ENCODE data around the gene HECTD1.
"Not testable (repeated sequence)": the region's sequence is repeated elsewhere in the genome, so short reads cannot be mapped to it uniquely, and the experiment has no call there.

HECTD1 gene

DNA sequence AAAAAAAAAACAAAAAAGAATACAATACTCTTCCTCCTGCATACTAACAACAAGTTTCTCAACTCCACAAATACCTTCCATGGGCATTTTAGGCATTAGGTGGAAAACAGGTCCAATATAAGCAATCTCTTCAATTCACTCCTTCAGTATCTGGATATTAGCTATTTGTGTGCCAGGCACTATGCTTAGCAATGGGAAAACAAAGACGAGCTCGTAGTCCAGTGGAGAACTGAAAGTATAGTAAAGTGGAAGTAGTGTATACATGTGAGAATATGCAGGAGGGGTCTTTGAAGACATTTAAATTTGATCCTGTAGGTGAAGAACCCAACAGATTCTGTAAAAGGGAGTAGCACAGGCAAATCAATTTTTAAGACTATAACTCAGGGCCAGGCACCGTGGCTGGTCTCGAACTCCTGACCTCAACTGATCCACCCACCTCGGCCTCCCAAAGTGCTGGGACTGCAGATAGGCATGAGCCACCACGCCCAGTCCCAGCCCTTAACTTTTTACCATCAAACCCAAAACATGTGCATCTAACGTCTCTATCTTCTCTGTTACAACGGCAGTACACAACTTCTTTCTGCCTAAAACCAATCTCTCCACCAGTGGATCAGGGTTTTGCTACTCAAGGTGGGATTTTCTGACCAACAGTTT, 10.6 kb downstream of the HECTD1 start:
- peaks cover 6% of the 10 kb centered on the region; the same call in 1 of the 2 replicates for H3K4me1 ChIP-seq (ENCODE audit: low read length)
- no peak for DNase-seq
- H3K79me2 ChIP-seq (ENCODE audit: low read length): peaks cover 72% of the 10 kb centered on the region
- H3K9me2 ChIP-seq (replicated peaks; ENCODE audit: insufficient read depth, low read length): no peaks in the 10 kb centered on the region
- H2AFZ ChIP-seq (ENCODE audit: low read length): no peak overlapping the region
- H3F3A ChIP-seq (ENCODE audit: insufficient read depth, low read length): no peaks in the 10 kb centered on the region
- H3K4me2 ChIP-seq (ENCODE audit: low read depth, low read length): no peak overlapping the region
- no peaks in the 10 kb centered on the region for H4K20me1 ChIP-seq (ENCODE audit: insufficient read depth, low read length)
- no peak overlapping the region for H3K4me3 ChIP-seq (ENCODE audit: low read length)
- no peaks in the 10 kb centered on the region for H3K36me3 ChIP-seq (replicated peaks; ENCODE audit: insufficient read depth, low read length)
- no peaks in the 10 kb centered on the region for H3K9me3 ChIP-seq (replicated peaks; ENCODE audit: insufficient read depth, low read length)
- no peak overlapping the region for H3K27ac ChIP-seq (ENCODE audit: low read length)
- no peaks in the 10 kb centered on the region for H3K27me3 ChIP-seq (replicated peaks; ENCODE audit: insufficient read depth, low read length)
- H3K9ac ChIP-seq (ENCODE audit: low read length): no peak overlapping the region
- TF ChIP-seq, protein P1, sequence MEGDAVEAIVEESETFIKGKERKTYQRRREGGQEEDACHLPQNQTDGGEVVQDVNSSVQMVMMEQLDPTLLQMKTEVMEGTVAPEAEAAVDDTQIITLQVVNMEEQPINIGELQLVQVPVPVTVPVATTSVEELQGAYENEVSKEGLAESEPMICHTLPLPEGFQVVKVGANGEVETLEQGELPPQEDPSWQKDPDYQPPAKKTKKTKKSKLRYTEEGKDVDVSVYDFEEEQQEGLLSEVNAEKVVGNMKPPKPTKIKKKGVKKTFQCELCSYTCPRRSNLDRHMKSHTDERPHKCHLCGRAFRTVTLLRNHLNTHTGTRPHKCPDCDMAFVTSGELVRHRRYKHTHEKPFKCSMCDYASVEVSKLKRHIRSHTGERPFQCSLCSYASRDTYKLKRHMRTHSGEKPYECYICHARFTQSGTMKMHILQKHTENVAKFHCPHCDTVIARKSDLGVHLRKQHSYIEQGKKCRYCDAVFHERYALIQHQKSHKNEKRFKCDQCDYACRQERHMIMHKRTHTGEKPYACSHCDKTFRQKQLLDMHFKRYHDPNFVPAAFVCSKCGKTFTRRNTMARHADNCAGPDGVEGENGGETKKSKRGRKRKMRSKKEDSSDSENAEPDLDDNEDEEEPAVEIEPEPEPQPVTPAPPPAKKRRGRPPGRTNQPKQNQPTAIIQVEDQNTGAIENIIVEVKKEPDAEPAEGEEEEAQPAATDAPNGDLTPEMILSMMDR (IDR thresholded peaks at IDR 0.05; ENCODE audit: low read length): no peak
- TF ChIP-seq EZH2 (optimal IDR thresholded peaks at IDR 0.05; ENCODE audit: low read depth, low read length) (no peak), EZH2phosphoT487 (IDR thresholded peaks at IDR 0.05; ENCODE audit: low read length) (no peak)

DNA sequence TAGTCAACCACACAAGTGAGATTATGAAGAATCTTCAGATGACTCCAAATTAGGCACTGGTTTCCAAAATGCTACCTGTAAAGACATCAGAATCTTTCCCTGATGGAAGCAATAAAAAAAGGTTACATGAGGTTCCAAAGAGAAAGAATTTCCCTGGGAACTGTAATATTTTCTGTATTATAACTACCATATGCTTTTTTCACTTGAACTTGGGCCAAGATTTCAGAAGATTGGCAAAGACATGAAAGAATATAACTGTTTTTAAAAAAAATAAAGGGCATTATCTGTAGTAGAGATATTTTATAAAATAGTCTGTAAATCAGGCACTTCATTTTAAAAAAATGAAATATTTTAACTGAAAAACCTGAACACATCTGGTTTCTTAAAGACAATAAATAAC, 12.9 kb downstream of the HECTD1 start:
- Histone ChIP-seq H3K4me1 (ENCODE audit: low read length) (peaks cover 6% of the 10 kb centered on the region; the same call in 1 of the 2 replicates), H3K27ac (ENCODE audit: low read length) (no peak overlapping the region)
- no peak for DNase-seq

DNA sequence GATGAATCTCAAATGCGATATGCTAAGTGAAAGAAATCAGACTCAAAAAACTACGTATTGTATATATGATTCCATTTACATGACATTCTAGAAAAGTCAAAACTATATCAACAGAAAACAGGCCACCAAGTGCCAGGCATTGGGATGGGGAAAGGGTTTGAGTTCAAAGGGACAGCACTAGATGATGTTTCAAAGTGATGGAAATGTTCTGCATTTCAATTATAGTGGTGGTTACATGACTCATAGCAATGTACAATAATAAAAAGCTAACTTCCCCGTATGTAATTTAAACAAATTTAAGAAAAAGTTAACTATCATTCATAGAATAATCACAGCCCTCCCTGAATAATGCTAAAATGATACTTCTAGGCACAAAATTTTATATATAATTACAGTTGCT, 13.5 kb downstream of the HECTD1 start:
- Histone ChIP-seq H3K4me3 (ENCODE audit: low read length) (no peak overlapping the region), H3K4me2 (ENCODE audit: low read depth, low read length) (no peak overlapping the region), H3K4me1 (ENCODE audit: low read length) (peaks cover 6% of the 10 kb centered on the region; the same call in 1 of the 2 replicates), H3F3A (ENCODE audit: insufficient read depth, low read length) (no peaks in the 10 kb centered on the region), H3K9me3 (replicated peaks; ENCODE audit: insufficient read depth, low read length) (no peaks in the 10 kb centered on the region), H3K27me3 (replicated peaks; ENCODE audit: insufficient read depth, low read length) (no peaks in the 10 kb centered on the region), H3K9me2 (replicated peaks; ENCODE audit: insufficient read depth, low read length) (no peaks in the 10 kb centered on the region), H3K36me3 (replicated peaks; ENCODE audit: insufficient read depth, low read length) (no peaks in the 10 kb centered on the region), H3K79me2 (ENCODE audit: low read length) (peaks cover 62% of the 10 kb centered on the region), H3K9ac (ENCODE audit: low read length) (no peak overlapping the region), H3K27ac (ENCODE audit: low read length) (no peak overlapping the region), H4K20me1 (ENCODE audit: insufficient read depth, low read length) (no peaks in the 10 kb centered on the region), H2AFZ (ENCODE audit: low read length) (no peak overlapping the region)
- TF ChIP-seq EZH2 (optimal IDR thresholded peaks at IDR 0.05; ENCODE audit: low read depth, low read length): no peak
- TF ChIP-seq, protein P1 (IDR thresholded peaks at IDR 0.05; ENCODE audit: low read length): no peak
- no peak for TF ChIP-seq EZH2phosphoT487 (IDR thresholded peaks at IDR 0.05; ENCODE audit: low read length)
- DNase-seq: no peak

More for the DNA sequence above, 12.9 kb downstream of the HECTD1 start:
- H3K4me3 ChIP-seq (ENCODE audit: low read length): no peak overlapping the region
- no peak overlapping the region for H3K4me2 ChIP-seq (ENCODE audit: low read depth, low read length)
- no peaks in the 10 kb centered on the region for H3K27me3 ChIP-seq (replicated peaks; ENCODE audit: insufficient read depth, low read length)
- no peak overlapping the region for H3K9ac ChIP-seq (ENCODE audit: low read length)
- no peaks in the 10 kb centered on the region for H4K20me1 ChIP-seq (ENCODE audit: insufficient read depth, low read length)
- H3K36me3 ChIP-seq (replicated peaks; ENCODE audit: insufficient read depth, low read length): no peaks in the 10 kb centered on the region
- peaks cover 59% of the 10 kb centered on the region for H3K79me2 ChIP-seq (ENCODE audit: low read length)
- H2AFZ ChIP-seq (ENCODE audit: low read length): no peak overlapping the region
- H3K9me3 ChIP-seq (replicated peaks; ENCODE audit: insufficient read depth, low read length): no peaks in the 10 kb centered on the region
- no peaks in the 10 kb centered on the region for H3F3A ChIP-seq (ENCODE audit: insufficient read depth, low read length)
- no peaks in the 10 kb centered on the region for H3K9me2 ChIP-seq (replicated peaks; ENCODE audit: insufficient read depth, low read length)
- no peak for TF ChIP-seq EZH2 (optimal IDR thresholded peaks at IDR 0.05; ENCODE audit: low read depth, low read length)
- TF ChIP-seq, protein P1 (IDR thresholded peaks at IDR 0.05; ENCODE audit: low read length): no peak
- TF ChIP-seq EZH2phosphoT487 (IDR thresholded peaks at IDR 0.05; ENCODE audit: low read length): no peak

DNA sequence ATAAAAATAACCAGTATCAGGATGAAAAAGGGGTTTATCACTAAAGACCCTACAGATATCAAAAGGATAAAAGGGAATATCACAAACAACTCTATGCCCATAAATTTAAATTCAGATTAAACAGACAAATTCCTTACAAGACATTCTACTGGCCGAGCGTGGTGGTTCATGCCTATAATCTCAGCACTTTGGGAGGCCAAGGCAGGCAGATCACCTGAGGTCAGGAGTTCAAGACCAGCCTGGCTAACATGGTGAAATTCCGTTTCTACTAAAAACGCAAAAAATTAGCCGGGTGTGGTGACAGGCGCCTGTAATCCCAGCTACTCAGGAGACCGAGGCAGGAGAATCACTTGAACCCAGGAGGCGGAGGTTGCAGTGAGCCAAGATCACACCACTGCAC, 15.0 kb downstream of the HECTD1 start:
- H3F3A ChIP-seq (ENCODE audit: insufficient read depth, low read length); H3K9me3 ChIP-seq (replicated peaks; ENCODE audit: insufficient read depth, low read length); H3K9me2 ChIP-seq (replicated peaks; ENCODE audit: insufficient read depth, low read length); H3K27ac ChIP-seq (ENCODE audit: low read length); H3K4me3 ChIP-seq (ENCODE audit: low read length); H4K20me1 ChIP-seq (ENCODE audit: insufficient read depth, low read length); H3K4me1 ChIP-seq (ENCODE audit: low read length); H3K27me3 ChIP-seq (replicated peaks; ENCODE audit: insufficient read depth, low read length); H2AFZ ChIP-seq (ENCODE audit: low read length); H3K36me3 ChIP-seq (replicated peaks; ENCODE audit: insufficient read depth, low read length); H3K9ac ChIP-seq (ENCODE audit: low read length); H3K4me2 ChIP-seq (ENCODE audit: low read depth, low read length); DNase-seq: not testable (repeated sequence)
- peaks cover 55% of the 10 kb centered on the region for H3K79me2 ChIP-seq (ENCODE audit: low read length)

All from MM.1S (cell line).